ENCODE results near the gene ARHGEF28.

Gene ARHGEF28

DNA sequence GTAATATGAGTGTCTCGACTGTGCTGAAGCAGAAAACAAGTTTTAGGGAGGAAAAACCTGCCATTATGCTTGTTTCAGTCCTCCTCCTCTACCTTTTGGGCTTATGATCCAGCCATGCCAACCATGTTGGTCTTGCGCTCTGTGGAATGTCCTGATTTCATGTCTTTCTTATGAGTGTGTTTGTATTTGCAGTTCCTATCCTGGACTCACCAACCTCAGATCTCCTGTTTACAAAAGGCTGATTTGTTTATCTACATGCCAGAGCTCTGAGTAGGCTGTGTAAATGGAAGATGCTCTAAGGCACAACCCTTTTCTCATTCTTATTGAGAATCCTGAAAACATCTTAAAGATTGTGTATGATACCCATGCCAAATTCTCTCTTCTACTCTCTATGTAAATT, 138.6 kb downstream of the ARHGEF28 start:
- Histone ChIP-seq H3K4me3 (no peak overlapping the region), H3K27ac (no peak overlapping the region)

DNA sequence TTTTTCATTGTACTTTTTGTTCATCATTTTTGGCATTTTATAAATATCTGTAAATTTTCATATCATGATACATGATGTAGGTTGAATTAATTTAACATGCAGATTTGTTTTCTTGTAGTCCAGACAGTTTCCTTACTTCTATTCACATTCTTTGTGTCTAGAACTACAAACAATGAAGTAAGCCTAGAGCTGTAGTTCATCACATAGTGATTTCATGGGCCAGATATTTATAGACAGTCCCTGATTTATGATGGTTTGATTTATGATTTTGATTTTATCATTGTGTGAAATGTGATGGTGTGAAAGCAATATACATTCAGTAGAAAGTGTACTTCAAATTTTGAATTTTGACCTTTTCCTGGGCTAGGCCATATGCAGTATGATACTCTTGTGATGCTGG, 139.0 kb downstream of the ARHGEF28 start:
- H3K27ac ChIP-seq, result no peak overlapping the region
- no peak overlapping the region for H3K4me3 ChIP-seq

DNA sequence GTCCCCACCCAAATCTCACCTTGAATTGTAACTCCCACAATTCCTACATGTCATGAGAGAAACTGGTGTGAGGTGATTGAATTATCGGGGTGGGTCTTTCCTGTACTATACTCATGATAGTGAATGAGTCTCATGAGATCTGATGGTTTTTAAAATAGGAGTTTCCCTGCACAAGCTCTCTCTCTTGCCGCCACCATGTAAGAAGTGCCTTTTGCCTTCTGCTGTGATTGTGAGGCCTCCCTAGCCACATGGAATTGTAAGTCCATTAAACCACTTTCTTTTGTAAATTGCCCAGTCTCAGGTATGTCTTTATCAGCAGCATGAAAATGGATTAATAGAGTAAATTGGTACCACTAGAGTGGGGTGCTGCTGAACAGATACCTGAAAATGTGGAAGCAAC, 140.9 kb downstream of the ARHGEF28 start:
- no peak overlapping the region for H3K27ac ChIP-seq

DNA sequence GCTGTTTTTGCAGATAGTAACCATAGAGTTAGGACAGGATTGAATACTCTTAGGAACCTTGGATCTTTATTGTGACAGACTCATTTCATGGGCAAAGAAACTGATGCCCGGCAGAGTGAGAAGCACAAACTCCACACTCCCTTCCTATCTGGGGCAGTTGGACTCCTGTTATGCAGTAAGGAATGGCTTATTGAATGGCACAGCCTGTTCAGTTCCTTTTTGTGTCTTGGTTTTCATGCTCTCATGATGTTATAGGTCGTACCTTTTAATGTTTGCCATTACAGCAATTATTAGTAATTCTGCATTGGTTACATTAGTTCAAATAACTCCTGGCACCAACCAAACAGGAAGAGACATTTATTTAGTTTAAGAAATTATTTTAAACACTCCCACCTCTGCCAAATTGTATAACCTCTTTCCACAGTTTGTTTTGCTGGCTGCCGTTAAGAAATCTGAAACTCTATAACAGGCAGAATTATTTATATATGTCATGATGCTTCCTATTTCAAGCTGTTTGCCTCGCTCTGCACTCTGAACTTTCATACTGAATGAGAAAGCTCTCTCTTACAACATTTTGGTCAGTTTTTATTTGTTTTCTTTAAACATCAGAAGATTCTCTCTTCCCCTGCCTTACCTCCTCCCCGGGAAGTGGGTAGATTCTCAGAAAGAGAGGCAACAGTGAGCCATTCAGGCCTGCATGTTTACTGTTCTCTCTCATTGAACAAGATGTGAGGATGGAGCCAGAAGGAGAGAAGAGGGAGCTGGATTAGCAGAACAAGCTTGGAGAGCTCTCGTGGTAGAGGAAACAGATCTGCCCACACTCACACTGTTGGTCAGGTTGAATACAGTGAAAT, 144.4 kb downstream of the ARHGEF28 start:
- no peak overlapping the region for H3K4me3 ChIP-seq
- H3K27ac ChIP-seq, result no peak overlapping the region

More for the DNA sequence above, 140.9 kb downstream of the ARHGEF28 start:
- H3K4me3 ChIP-seq, result no peak overlapping the region

DNA sequence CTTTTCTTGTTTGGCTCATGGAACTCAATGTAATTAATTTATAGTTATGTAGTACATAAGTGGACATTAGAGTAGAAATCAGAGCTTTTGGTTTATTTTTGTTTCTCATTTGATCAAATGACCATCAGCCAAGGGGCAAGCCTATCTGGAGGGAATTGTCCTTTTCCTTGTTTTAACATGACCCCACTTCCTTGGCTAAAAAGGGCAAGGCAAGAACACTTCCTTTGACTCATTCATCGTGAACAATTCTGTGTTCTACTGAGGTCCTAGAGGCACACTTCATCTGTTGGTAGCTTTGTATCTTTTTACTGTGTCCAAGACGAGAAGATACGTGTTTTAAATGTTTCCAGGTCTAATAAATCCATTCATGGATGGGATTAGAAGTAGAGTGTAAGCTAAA, 148.9 kb downstream of the ARHGEF28 start:
- Histone ChIP-seq H3K4me3 (no peak overlapping the region), H3K27ac (no peak overlapping the region)

DNA sequence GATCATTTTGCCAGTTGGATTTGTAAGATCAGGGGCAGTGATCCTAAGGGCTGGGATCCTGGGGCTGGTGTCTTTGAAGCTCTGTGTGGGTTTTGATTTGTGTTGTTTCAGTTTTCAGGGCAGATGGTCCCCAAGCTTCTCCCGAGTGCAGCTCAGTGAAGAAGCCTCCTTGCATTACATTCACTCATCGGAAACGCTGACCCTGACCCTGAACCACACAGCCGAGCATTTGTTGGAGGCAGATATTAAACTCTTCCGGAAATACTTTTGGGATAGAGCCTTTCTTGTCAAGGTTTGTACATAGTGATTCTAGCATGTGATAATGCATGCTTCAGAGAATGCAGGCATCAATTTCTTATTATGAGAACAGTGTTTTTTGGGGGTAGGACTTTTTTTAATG, 150.4 kb downstream of the ARHGEF28 start:
- Histone ChIP-seq H3K4me3 (no peak overlapping the region), H3K27ac (no peak overlapping the region)

DNA sequence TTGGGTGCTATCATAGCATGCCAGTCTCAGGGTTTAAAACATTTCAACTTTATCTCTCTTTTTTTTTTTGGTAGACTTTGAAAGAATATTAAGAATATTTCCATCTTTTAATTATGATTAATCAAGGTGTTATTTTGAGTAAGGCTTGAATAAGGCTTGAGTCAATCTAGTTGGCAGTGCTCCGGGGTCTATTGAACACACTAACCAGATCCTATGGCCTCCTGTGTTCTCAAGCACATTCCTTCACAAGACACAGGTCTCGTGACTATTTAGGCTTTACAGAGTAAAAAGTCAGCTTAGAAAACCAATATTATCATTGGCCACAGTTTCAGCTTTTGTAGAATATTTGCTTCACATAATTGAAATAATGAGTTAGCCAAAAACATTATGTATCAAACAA, 151.2 kb downstream of the ARHGEF28 start:
- Histone ChIP-seq H3K4me3 (no peak overlapping the region), H3K27ac (no peak overlapping the region)

DNA sequence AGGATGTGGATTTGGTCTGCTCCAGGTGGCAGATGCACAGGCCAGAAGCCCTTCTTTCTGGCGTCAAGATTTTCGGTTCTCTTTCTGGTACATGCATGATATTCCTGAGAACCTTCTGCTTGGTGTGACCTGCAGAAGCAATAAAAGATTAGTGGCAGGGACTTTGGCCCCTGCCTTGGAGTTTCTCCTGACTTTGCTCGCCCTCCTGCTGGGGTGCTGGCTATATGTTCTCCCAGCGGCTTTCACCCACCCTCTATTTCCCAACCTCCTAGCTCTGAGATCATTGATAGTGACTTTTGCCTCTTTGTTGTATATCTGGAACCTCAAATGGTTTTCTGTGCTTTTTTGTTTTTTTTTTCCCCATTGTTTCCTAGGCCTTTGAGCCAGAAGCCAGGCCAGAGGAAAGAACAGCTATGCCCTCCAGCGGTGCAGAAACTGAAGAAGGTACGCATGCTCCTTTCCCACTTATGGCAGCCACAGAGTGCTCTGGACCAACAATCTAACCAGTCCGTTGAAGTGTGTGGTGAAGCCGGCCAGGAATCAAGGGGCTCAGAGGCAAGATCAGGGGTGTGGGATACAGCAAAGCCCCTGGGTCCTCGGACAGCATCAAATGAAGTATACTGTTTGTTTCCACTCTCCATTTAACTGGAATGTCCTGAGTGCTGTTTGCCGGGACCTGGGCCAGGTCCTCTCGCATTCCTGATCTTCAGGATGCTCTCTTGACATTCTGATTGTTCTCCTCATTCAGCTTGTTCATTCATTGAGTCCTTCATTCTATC, 154.5 kb downstream of the ARHGEF28 start:
- H3K4me3 ChIP-seq, result no peak overlapping the region
- no peak overlapping the region for H3K27ac ChIP-seq

DNA sequence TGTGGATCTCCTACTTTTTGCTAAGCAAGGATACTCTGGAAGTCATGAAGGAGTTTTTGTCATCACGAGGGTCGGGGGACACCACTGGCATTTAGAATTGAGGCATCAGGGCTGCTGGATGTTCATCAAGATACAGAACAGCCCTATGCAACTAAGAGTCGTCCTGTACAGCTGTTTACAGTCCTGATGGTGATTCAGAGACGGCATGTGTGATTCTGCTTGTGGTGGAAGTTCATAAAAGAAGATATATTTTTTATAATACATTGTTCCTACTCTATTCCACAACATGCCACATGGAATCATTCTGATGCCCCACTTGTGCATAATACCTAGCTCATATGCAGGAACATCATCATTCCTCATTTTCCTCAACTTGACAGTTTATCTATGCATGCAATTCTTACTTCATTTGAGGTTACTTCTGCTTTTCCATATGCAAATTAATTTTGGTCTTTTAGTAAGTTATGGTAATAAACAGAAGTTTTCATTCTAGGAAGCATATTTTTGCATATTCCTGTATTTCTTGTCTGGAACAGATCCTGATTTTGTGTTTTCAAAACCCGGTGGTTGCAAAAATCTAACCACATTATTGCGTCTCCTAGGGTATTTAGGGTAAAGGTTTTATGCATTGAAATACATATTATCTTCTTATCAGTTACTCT, 155.2 kb downstream of the ARHGEF28 start:
- no peak overlapping the region for H3K4me3 ChIP-seq
- no peak overlapping the region for H3K27ac ChIP-seq

DNA sequence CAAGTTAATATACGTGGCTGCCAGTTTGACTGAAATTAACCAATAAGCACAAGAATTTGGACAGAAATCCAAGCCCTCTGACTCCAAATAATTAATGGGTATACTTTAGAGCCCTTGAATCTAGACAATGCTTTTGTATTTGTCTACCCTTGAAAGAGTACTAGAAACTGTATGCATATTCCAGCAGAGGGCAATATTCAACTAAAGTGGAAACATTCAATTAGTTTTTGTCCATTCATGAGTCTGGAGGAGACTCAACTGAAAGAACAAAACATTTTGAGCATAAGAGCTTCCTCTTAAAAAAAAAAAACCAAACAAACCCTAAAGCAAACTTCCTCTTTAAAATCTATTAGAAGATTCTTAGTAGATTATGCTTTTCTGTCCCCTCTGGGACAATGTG, 157.8 kb downstream of the ARHGEF28 start:
- H3K4me3 ChIP-seq, result no peak overlapping the region
- no peak overlapping the region for H3K27ac ChIP-seq

DNA sequence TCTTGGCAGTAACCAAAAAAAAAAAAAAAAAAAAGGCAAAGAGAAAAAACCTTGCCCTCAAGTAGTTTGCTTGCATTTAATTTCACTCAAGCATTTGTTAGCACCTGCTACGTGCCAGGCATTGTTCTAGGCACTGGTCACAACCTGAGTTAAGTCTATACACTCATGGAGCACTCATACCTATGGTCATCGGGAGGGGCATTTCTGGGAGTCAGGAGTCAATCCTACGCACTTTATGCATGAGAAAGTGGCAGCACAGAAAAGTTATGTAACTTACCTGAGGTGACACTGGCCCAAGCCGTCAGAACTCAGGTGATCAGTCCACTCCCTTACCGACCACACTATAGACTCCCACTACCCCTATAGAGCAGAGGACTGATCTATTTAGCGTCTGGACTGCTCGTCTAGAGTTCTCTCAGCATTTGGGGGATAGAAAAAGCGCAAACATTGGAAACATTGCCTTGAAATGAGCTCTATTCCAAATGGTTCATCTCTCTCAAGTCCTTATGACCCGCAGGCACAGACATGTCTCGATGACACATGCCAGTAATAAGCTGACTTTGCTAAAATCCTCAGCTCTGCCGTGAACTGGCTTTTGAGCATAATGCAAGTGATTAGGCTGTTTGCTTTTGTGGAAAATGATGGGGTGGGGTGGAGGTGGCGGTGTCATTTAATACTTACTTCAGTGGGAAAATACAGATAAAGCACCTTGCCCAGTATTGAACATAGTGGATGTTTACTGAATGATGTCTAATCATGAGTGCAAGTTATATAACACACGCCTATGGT, 160.2 kb downstream of the ARHGEF28 start:
- peak overlapping the region in 1 of 7 experiments; percentile 12 for H3K4me3 ChIP-seq
- H3K27ac ChIP-seq, result peak overlapping the region in 8 of 21 experiments; percentile 22 to 61 (median 48)

DNA sequence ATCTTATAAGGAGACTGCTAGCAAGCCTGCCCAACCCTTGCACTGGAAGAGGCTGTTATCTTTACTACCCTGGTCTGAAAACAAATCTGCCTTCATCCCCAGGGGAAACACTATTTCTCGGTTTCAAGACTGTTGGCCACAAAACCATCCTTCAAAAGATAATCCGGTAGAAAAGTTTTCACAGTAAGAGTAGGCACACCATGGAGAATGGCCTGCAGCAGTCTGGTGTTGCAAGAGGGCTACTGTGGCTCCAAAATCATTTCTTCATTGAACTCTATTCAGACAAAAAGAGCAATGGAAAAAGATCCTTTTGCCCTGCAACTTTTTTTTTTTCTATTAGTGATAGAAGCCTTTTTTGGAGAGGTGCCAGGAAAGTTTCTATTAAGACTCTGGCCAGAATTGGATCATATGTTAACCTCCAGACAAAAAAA, 163.9 kb downstream of the ARHGEF28 start:
- H3K27ac ChIP-seq, result no peak overlapping the region
- H3K4me3 ChIP-seq, result no peak overlapping the region

DNA sequence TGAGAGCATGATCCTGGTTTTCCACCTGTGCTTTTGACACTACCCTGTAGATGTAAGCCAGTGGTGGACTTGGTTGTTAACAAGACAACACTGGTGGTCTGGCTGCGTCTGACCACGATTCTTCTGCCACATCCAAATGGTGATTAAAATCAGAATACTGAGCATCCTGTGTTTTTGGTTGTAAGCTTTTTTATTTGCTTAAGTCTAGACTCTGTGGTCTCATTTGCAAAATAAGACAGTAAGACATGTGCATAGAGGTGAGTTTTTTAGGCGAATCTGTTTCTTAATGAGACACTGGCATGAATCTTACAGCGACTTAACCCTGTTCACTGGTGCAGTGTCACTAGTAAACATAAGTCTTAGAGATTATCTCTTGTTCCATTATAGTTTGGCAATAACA, 165.4 kb downstream of the ARHGEF28 start:
- Histone ChIP-seq H3K27ac (no peak overlapping the region), H3K4me3 (no peak overlapping the region)

DNA sequence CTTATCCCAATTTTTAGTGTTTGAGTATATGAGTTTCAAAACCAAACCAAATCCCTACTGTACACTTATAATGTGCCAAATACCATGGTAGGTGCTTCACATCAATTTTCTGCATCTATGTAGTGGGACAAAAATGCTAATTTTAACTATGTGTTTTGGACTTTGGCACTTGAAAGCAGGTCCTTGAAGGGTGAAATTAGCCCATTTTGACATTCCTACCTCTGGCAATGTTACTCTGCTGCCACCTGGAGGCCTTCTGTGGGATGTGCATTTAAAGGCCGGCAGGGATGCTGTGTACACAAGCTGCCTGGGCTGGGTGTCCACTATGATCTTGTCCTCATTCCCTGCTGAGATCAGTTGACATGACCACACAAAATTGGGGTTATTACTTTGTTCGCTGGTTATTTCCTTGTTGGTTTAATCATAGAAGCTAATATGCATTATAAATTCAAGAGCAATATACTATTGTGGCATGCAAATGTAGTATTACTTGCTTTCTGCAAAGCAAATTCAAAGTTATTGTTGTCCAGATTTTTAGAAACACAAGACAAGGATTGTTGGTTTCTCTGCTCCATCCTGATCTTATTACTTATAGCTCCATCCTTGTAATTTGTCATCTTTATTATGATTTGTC, 166.8 kb downstream of the ARHGEF28 start:
- Histone ChIP-seq H3K4me3 (no peak overlapping the region), H3K27ac (no peak overlapping the region)

DNA sequence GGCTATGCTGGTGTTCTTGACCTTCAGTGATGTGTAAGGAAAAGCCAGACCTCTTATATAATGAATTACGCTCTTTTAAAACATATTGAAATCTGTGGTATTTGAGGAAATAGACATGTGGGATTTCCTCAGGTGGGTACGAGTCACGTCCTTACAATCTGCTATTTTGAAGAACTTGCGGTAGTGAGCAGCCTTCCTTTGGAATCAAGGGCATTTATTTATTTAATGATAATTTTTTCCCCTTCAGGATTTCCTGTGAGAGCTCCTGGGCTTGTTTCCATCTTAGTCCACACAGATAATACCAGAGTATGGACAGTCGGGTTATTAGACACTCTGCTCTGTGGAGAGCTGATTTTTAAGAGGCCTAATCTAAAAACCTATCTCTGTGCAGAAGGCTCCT, 167.9 kb downstream of the ARHGEF28 start:
- H3K4me3 ChIP-seq, result no peak overlapping the region
- no peak overlapping the region for H3K27ac ChIP-seq

DNA sequence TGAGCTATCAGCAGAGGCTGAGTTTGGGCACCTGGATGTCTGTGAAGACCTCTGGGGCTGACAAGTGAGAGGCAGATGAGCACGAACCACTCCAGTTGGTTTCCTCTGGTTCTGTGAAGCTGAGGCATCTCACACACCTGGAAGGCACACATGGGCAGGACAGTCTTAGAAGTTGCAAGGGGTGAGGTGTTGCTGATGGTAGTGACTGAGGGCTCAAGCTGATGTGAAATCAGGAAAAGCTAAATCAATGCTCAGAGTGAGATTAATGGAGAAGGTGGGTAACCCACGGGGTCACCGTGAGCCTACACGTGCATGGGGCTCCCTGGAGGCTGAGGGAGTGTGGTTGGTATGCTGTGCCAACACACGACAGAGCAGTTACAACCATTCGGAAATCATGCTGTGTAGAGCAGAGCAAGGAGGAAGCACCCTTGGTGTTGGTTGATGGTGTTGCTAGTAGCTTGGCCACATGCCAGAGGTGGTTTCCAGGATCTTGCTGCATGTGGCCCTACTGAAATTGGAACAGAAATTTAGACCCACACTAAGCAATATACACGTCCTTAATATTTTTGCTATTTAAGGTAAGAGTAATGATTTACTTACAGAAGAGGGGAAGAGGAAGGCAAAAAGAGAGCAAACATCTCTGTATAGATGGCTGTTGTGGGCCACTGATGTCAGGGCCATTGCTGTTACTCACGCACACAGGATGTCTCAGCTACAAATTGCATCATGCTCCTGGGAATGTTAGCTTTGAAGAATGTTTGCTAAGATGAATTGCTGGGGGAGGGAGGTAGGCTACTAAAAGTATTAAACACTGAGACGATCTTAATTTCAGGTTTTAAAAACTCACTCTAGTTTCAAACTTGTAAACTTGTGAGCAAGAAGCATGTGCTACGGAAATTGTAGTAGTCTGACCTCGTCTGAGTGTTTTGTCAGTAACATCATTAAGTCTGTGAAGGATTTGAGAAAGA, 170.5 kb downstream of the ARHGEF28 start:
- Histone ChIP-seq H3K27ac (peak overlapping the region in 6 of 21 experiments; percentile 2 to 62 (median 48)), H3K4me3 (no peak overlapping the region)

DNA sequence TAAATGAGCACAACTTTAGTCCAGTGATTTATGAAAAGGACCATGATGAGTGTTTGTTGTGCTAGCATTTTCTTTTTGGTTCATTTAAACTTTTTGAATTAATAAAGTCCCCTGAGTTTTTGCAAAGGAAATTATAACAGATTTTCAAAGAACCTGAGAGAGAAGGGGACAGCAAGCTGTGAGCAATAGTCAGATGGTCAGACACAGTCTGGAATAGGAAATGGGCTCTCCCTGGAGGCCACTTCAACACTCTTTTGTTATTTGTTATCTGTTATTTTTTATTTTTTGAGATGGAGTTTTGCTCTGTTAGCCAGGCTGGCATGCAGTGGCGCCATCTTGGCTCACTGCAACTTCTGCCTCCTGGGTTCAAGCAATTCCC, 171.1 kb downstream of the ARHGEF28 start:
- H3K27ac ChIP-seq, result peak overlapping the region in 6 of 21 experiments; percentile 2 to 61 (median 27)
- H3K4me3 ChIP-seq, result no peak overlapping the region

DNA sequence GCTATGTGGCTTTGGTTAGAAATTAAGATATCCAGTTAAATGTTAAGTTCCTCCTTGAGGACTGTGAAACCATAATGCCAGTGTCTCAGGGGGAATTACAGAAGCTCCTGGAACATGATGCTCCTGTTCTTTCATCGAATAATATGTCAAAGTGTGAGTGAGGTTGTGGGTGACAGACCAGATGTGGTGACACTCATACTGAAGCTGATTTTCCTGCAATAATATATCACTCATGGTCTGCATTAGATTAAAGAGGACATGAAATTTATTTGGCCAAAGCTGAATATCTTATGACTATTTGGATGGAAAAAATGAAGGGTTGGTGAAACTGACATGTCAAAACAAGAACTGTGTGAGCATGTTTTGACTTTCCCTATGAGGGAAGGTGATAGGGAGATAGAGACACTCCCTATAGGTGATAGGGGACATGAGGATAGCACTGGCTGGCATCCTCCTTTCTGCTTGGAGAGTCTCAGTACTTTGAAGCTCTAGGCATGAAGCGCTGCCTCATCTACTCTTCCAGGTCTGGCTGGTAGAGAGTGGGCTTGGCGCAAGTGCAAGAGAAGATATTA, 173.5 kb downstream of the ARHGEF28 start:
- H3K27ac ChIP-seq, result no peak overlapping the region
- no peak overlapping the region for H3K4me3 ChIP-seq

Measured in skin epidermis (tissue), 12 donors.